Effector memory CD4-positive, alpha-beta T cell (primary cell): Measurements from ENCODE around the gene PCSK5.

ENCODE experiments used
- DNase-seq, 3 donors: peaks; one replicate each; pipeline ENCODE4 v3.0.0-alpha.2; 2020
- H3K27ac ChIP-seq: 2 replicates; pipeline ENCODE4 v1.7.0; 2013; ENCODE audit warnings: mild to moderate bottlenecking, low read length, moderate library complexity; ENCODE audit not compliant: insufficient read depth, poor library complexity, severe bottlenecking
- H3K27me3 ChIP-seq: replicated peaks from 2 replicates; pipeline ENCODE4 v1.7.0; 2013; ENCODE audit warnings: mild to moderate bottlenecking, low read length; ENCODE audit not compliant: insufficient read depth, control insufficient read depth, poor library complexity, severe bottlenecking
- H3K36me3 ChIP-seq: 2 replicates; pipeline ENCODE4 v1.7.0; 2013; ENCODE audit warnings: mild to moderate bottlenecking, low read length, moderate library complexity; ENCODE audit not compliant: control insufficient read depth, insufficient read depth
- H3K4me1 ChIP-seq: 2 replicates; pipeline ENCODE4 v1.7.0; 2013; ENCODE audit warnings: low read length, mild to moderate bottlenecking; ENCODE audit not compliant: control insufficient read depth, insufficient read depth, poor library complexity, severe bottlenecking
- H3K4me3 ChIP-seq: 2 replicates; pipeline ENCODE4 v1.7.0; 2013; ENCODE audit warnings: low read length, low read depth, mild to moderate bottlenecking; ENCODE audit not compliant: insufficient read depth, poor library complexity, severe bottlenecking
- H3K9me3 ChIP-seq: 2 replicates; pipeline ENCODE4 v1.7.0; 2013; ENCODE audit warnings: mild to moderate bottlenecking, low read length, moderate library complexity; ENCODE audit not compliant: control insufficient read depth

PCSK5 gene

DNA sequence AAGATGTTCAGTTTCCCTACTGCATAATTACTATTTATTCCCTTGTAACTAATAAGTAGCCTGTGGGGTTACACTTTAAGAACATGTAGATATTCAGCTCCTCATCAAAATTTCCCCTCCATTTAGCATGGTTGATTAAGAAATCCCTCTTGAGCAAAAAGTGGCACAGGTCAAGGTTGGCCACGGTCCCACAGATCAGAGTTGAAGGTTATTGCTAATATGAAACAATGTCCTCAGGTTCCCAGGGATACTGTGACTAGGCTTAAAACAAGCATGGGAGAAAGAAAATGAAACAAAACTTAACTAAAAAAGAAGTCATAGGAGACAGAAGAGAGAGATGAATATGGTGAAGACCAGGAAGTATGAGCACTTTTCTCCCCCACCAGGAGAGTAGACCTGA lies 439.6 kb downstream of the PCSK5 start:
- DNase-seq: no peak
- no peaks in the 10 kb centered on the region for H3K36me3 ChIP-seq
- H3K4me1 ChIP-seq: no peaks in the 10 kb centered on the region
- no peaks in the 10 kb centered on the region for H3K9me3 ChIP-seq
- no peak overlapping the region for H3K4me3 ChIP-seq
- H3K27me3 ChIP-seq: no peaks in the 10 kb centered on the region
- no peak overlapping the region for H3K27ac ChIP-seq

DNA sequence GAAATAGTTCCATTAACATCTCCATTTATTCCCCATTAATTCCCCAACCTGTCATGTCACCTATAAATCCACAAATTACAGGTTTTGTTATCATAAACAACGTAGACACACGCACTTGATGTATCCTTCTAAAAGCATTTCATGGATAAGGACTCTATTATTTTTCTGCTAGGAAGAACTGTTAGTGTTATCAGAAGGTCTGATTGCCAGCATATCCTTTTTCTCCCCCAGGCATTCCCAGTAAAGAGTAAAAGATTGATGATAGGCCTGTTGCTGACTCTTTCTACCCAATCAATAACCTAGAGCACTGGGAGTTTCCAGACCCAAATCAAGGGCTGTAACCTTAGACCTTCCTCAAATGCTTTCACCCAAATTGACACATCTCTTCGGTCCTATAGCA lies 442.9 kb downstream of the PCSK5 start:
- no peaks in the 10 kb centered on the region for H3K36me3 ChIP-seq
- no peak for DNase-seq

DNA sequence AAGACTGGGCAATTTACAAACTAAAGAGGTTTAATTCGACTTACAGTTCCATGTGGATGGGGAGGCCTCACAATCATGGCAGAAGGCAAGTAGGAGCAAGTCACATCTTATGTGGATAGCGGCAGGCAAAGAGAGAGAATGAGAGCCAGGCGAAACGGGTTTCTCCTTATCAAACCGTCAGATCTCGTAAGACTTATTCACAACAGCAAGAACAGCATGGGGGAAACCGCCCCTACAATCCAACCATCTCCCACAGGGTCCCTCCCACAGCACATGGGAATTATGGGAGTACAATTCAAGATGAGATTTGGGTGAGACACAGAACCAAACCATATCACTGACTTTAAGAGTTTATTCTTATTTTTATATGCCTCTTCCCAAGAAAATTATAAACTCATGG lies 443.5 kb downstream of the PCSK5 start:
- no peak for DNase-seq
- H3K4me1 ChIP-seq: no peaks in the 10 kb centered on the region
- no peaks in the 10 kb centered on the region for H3K9me3 ChIP-seq
- H3K36me3 ChIP-seq: no peaks in the 10 kb centered on the region
- no peak overlapping the region for H3K27ac ChIP-seq
- H3K4me3 ChIP-seq: no peak overlapping the region
- no peaks in the 10 kb centered on the region for H3K27me3 ChIP-seq

More for the DNA sequence above, 442.9 kb downstream of the PCSK5 start:
- H3K9me3 ChIP-seq: no peaks in the 10 kb centered on the region
- no peaks in the 10 kb centered on the region for H3K4me1 ChIP-seq
- H3K27ac ChIP-seq: no peak overlapping the region
- no peaks in the 10 kb centered on the region for H3K27me3 ChIP-seq
- H3K4me3 ChIP-seq: no peak overlapping the region

DNA sequence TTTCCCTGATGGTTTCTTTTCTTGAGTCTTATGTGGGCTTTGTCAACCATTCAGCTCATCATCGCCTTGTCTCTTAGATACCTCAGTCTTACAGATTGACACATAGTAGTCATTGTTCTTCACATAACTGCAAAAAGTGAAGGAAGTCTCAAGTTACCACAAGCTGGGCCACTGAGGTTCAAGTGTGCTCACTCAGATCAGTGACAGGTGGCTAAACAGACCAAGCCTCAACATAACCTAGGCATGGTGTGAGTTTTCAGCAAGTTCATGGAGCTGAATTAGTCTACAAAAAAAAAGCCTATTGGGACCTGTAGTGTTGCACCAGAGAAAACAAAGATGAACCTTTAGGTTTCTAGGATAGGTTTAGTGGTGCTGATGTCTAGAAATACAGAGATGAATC lies 445.6 kb downstream of the PCSK5 start:
- Histone ChIP-seq H3K4me1 (no peaks in the 10 kb centered on the region), H3K36me3 (no peaks in the 10 kb centered on the region), H3K27ac (no peak overlapping the region), H3K4me3 (no peak overlapping the region), H3K9me3 (no peaks in the 10 kb centered on the region), H3K27me3 (no peaks in the 10 kb centered on the region)
- DNase-seq: no peak

DNA sequence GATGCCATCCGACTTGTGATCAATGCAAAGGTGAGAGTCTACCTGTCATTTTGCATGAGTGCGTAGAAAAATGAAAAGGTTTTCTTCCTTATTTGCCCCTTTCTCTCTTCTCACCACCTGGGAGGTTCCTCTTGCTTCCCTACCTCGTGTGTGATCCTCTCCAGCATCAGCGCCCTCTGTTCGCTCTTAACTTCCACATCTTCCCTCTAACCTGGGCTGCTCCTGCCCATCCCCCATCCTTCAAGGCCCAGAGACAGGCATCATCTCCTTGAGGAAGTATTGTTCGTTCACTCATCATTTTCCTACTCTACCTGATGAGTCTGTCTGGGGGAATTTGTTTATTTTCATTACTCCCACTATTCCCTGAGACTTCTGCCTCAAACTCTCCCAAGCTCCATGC lies 447.9 kb downstream of the PCSK5 start:
- Histone ChIP-seq H3K9me3 (no peaks in the 10 kb centered on the region), H3K27me3 (no peaks in the 10 kb centered on the region), H3K27ac (no peak overlapping the region), H3K36me3 (no peaks in the 10 kb centered on the region), H3K4me3 (no peak overlapping the region), H3K4me1 (no peaks in the 10 kb centered on the region)
- DNase-seq: no peak

DNA sequence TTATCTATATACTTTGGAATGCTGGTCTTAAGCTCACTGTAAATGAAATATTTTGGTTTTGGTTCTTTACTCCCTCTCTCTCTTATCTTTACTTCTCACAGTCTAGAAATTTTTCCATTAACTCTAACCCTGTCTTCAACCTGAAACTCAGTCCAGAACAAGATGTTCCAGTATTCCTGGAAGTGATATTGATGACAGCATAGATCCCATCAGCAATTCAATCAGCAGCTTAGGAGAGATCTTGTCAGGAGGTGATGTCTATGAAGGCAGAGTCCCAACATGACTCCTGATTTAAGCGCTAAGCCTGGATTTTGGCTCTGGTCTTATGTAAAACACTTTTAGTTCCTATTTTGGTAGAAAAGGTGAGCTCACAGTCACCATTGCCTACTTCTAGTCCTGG lies 451.1 kb downstream of the PCSK5 start:
- no peaks in the 10 kb centered on the region for H3K9me3 ChIP-seq
- H3K27ac ChIP-seq: no peak overlapping the region
- no peak overlapping the region for H3K4me3 ChIP-seq

DNA sequence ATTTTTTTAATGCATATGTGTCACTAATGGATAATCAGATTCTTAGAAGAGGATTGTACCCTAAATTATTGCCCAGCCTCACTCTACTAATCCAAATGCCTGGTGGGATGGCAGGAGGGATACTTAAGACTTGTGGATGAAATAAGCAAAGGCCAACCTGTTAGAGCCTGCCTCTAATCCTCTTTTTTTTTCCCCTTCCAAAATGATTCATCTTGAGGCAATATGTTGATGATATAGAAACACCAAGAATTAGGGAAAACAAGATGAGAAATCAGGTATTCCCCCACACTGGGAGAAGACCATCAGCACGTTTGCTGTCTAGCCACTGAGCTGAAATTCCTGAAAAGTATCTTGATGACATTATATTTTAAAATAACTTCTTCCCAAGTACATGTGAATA lies 451.7 kb downstream of the PCSK5 start:
- Histone ChIP-seq H3K4me1 (no peaks in the 10 kb centered on the region), H3K9me3 (no peaks in the 10 kb centered on the region), H3K27me3 (no peaks in the 10 kb centered on the region), H3K36me3 (no peaks in the 10 kb centered on the region), H3K4me3 (no peak overlapping the region), H3K27ac (no peak overlapping the region)
- no peak for DNase-seq

More for the DNA sequence above, 451.1 kb downstream of the PCSK5 start:
- Histone ChIP-seq H3K36me3 (no peaks in the 10 kb centered on the region), H3K4me1 (no peaks in the 10 kb centered on the region), H3K27me3 (no peaks in the 10 kb centered on the region)
- no peak for DNase-seq

DNA sequence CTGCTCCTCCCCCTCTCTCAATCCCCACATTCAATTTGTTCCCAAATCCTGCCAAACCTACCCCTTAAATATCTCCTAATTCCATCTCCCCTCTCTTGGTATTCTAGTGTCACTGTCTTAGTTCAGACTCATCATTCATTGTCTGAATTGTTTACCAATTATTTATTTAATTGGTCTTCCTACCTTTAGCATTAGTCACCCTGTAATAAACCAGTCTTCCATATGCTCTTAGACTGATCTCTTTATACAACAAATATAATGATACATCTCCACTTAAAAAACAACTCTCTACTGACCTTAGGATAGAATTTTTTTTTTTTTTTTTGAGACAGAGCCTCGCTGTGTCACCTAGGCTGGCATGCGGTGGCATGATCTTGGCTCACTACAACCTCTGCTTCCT lies 452.4 kb downstream of the PCSK5 start:
- Histone ChIP-seq H3K27me3 (no peaks in the 10 kb centered on the region), H3K4me1 (no peaks in the 10 kb centered on the region), H3K9me3 (no peaks in the 10 kb centered on the region), H3K36me3 (no peaks in the 10 kb centered on the region), H3K27ac (no peak overlapping the region), H3K4me3 (no peak overlapping the region)
- DNase-seq: no peak

DNA sequence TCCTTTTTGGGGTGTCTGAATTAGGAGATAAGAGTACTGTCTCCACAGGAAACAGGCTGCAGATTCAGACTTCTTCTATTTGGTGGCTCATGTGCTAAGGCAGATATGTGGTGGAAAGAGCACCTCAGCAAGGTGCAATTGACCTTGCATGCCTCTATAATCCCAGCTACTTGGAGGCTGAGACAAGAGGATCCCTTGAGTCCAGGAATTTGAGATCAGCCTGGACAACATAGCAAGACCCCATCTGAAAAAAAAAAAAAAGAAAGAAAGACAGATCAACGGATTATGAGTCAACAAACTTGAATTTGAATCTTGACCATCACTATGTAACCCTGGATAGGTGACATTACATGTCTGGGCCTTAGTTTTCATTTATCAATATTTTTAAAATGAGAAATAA lies 459.4 kb downstream of the PCSK5 start:
- Histone ChIP-seq H3K27me3 (no peaks in the 10 kb centered on the region), H3K4me3 (no peak overlapping the region), H3K9me3 (no peaks in the 10 kb centered on the region), H3K36me3 (no peaks in the 10 kb centered on the region), H3K4me1 (no peaks in the 10 kb centered on the region), H3K27ac (no peak overlapping the region)
- no peak for DNase-seq

DNA sequence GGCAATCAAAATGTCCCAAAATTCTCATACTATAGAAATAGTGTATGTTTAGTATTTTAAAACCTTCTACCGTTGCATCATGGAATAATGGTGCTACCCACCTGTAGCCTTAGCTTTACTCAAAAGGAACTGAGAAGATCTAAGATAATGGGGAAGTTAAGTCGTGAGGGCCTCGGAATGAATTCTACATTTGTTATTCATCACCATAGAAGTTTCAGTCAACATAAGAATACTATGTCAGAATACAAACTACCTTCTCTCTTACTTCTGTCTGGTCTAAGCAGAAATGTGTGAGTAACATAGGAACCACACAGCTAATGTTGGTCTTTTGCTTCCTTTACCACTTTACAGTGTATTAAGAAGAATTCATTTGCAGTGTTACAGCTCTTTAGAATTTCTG lies 460.5 kb downstream of the PCSK5 start:
- no peak overlapping the region for H3K4me3 ChIP-seq
- DNase-seq: no peak

More for the DNA sequence above, 460.5 kb downstream of the PCSK5 start:
- no peaks in the 10 kb centered on the region for H3K36me3 ChIP-seq
- H3K4me1 ChIP-seq: no peaks in the 10 kb centered on the region
- no peaks in the 10 kb centered on the region for H3K9me3 ChIP-seq
- H3K27ac ChIP-seq: no peak overlapping the region
- H3K27me3 ChIP-seq: no peaks in the 10 kb centered on the region
